GM18517 (cell line): ENCODE data around the gene AK8.

ENCODE experiments used
- ATAC-seq: cut with Tn5 transposase; IDR thresholded peaks from one replicate; pipeline ENCODE4 v1.9.1; 2021; ENCODE audit warnings: mild to moderate bottlenecking, moderate library complexity; ENCODE audit not compliant: unreplicated experiment

AK8 gene

DNA sequence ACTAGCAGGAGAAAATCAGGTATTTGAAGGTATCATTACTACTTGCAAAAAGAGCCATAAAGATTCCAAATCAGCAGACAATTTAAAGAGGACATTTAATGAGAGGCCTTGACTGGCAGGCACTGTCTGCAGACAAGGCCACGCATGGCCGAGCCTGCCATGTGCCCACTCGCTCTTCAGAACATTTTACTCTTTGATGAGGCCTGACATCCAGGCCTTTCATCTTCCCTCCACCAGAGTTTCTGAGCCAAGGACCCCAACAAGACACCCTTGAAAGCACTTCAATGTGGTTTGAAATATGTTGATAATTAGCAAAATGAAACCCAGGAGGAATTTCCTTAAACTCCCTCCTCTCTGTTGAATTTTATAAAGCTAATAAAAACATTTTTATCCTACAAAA lies 16.4 kb downstream of the AK8 start:
- no peak for ATAC-seq

DNA sequence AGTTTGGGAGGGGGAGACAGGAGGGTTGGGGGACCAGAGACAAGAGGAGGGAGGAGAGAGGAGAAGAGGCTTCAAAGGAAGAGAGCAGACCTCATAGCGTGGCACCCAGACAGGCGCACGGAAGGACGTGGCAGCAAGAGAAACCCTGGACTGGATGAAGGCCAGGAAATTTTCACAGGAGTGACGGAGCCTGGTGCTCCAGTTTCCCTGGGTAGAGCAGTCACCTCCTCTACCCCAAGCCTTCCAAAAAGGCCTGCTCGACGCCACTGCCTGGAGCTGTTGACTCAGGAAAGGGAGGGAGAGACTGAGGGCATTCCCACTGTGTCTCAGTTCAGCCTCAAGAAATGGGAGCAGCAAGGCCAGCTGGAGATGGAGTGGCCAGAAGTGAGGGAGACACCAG lies 19.3 kb downstream of the AK8 start:
- no peak for ATAC-seq

DNA sequence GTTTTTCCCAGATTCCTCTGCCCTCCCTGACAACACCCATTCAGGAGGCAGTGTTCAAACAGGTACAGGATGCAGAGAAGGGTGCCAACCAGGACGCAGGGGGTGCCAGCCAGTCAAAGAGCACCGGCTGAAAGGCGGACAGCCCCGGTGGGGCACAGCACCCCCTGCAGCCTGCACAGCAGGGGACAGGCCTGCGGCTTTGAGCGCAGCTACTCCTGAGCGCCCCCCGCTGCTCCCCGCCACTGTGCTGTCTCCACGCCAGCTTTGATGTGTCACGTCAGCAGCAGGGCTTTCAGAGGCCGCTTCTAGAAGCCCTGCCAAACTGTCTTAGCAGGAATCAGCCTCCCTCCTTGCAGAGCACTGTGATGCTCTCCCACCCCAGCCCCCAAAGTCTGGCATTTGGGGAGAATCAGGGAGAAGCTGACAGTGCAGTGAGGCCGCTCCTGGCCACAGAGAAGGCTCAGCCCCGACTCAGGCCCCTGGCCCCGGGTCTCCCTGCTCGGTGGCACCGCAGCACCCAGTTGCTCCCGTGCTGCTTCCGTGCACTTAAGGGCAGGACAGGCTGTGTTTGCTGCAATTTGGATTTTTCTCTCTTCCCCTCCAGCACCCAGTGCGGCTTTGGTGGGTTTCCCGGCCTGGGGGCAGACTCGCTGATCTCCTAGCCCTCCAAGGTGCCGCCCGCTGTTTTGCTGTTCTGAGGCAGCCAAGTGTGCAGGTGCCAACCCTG lies 20.3 kb downstream of the AK8 start:
- no peak for ATAC-seq

DNA sequence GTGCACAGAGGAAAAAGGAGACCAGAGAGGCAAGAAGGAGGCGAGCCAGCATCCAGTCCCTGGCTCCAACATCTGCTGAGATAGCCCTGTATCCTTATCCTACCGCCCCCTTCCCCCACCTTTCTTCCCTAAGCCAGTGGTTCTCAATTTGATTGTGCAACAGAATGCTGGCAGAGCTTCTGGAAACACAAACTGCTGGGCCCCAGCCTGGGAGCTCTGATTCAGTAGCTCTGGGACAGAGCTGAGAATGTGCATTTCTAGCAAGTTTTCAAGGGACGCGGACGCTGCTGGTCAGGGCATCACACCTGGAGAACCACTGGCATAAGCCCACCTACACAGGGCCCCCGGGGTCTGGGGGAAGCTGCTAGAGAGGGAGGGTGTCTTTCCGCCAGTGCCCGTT lies 21.1 kb downstream of the AK8 start:
- no peak for ATAC-seq

DNA sequence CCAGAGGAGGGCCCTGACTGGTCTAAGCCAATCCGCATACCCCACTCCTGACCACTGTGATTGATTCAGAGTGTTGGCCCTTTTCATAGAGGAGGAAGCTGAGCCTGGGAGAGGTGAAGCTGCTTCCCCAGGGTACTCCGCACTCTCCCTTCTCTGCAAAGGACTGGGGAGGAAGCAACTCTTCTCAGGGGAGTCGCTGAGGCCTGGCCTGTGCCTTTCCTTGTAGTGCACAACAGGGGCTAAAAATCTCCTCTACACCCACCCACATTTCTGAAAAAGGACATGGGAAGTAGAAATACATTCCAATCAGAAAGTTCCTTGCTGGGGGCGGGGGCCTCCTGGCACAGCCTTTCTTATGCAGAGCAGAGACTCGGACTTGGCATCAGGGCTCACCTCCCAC lies 22.2 kb downstream of the AK8 start:
- ATAC-seq, result no peak

DNA sequence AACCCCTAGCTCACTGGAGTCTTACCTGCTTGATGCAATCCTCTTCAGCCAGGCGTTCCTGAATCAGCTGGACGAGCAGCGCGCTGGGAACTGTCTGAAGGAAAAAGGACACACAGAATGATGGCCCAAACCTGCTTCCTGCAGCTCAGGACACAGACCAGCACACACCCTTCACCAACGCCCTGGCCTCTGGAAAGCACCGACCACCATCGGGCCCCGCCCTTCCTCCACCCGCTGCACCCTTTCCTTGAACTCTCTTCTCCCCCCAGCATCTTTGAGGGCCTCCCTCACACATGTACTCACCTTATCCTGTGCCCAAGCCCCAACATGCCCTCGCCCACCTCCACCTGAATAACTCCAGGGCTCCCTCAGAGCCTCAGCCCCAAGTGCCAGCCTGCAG lies 23.3 kb downstream of the AK8 start:
- ATAC-seq, result no peak

DNA sequence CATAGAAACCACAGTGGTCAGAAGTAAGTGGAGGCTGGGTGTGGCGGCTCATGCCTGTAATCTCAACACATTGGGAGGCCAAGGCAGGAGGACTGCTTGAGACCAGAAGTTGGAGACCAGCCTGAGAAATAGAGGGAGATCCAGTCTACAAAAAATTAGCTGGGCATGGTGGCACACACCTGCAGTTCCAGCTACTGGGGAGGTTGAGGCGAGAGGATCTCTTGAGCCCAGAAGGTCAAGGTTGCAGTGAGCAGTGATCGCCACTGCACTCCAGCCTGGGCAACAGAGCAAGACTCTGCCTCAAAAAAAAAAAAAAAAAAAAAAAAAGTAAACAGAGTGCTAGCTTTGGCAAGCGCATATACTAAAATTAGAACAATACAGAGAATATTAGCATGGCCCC lies 24.6 kb downstream of the AK8 start:
- no peak for ATAC-seq

DNA sequence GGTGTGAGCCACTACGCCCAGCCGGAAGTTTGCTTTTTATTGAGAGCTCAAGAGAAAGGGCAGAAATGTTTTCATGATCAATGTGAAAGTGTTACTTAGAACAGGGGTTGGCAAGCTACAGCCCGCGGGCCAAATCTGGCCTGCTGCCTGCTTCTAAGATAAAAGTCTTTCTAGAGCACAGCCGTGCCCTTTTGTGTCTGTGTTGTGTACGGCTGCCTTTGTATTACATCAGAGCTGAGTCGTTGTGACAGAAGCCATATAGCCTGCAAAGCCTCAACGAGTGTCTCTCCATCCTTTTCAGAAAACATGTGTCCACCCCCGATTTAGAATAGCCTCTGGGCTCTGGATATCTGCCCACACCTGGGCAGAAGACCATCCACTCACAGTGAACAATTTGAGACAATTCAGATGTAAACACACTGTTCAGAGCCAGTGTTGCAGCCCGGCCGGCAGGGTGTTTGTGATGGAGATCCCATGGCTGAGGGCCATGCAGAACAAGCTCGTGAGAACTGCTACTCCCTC lies 28.8 kb downstream of the AK8 start:
- no peak for ATAC-seq

DNA sequence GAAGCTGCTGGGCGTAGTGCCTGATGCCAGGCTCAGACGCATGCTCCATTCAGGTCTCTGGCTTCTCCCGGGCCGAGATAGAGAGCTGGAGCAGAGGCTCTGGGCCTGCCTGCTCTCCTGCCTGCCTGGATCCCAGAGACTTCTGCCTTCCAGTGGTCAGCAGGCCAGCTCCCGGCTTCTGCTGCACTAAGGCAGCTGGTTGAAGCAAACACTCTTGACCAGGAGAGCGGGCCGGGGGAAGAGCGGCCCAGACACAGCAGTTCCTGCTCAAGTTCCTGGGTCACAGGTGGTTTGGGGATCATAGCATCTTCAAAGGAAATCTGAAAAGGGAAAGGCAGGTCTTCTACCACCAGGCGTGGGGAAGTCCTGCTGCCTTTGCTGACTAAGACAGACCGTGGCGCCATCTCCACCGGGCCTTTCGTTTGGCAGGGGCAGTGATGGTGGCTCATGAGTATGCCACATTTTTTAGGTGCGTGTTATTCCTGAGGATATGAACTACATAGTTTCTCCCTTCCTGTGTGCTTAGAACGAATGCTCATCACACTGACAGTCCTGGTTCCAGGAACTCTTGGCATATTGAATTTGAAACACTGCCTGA lies 31.1 kb downstream of the AK8 start:
- no peak for ATAC-seq

DNA sequence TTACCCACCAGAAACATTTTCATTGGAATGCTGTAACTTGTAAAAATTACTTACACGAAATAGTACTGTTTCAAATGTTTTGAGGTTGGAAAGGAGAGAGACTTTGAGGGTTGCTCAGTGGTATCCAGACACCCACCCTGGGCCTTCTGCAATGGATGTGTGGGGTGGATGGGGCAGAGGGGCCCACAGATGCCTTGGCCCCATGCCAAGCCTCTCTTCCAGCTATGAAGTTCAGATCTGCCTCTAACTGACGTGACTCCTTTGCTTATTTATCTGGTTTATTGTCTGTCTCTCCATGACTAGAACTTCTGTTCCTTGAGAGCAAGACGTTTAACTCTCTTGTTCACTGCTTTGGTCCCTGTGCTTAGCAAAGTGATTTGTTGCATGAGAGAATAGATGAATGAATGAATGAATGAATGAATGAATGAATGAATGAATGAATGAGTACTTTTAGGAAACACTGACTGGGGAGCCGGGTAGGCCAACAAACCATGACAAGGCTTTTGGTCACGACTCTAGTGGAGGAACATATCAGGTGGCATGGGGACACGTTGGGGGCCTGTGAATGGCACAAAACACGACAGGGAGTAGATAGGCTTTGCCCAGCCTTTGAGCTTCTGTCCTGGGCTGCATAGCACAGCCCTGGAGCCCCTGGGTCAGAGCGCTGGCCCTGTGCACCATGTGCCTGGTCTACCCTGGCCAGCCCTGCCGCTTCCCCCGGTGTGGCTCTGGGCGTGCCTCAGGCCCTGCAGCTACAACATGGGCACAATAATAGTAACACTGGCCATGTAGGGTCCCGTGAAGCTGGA lies 31.8 kb downstream of the AK8 start:
- ATAC-seq, result no peak

DNA sequence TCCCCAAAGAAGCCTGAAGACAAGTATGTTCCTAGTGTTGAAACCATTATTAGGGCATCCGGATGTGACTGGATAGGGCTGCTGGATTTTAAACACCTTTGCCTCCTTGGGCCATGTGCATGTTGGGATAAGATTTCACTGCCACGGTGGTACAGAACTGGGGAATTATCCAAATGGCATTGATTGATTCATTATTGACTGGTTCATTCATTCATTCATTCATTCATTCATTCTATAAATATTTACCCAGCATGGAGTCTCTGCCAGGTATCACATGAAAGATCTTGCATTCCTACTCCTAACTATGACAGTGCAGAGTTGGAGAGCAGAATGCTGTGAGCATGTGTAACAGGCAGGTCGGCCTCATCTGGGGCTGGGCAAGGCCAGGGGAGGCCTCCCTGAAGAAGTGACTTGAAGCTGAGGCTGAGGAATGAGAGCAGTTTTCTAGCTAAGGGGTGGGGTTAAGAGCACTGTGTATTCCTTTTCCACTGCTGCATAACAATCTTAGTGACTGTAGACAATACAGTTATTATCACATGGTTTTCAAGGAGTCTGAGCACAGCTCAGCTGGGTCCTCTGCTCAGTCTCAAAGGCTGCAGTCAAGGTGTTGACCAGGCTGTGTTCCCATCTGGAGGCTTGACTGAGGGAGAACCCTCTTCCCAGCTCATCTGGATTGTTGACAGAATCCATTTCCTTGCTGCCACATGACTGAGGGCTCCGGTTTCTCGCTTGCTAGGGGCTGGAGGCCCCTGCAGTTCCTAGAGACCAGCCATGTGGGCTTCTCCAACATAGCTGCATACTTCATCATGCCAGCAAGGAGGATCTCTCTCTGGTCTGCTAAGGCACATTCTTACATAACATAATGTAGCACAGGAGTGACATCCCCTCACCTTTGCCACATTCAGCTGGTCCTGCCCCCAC lies 35.7 kb downstream of the AK8 start:
- no peak for ATAC-seq

DNA sequence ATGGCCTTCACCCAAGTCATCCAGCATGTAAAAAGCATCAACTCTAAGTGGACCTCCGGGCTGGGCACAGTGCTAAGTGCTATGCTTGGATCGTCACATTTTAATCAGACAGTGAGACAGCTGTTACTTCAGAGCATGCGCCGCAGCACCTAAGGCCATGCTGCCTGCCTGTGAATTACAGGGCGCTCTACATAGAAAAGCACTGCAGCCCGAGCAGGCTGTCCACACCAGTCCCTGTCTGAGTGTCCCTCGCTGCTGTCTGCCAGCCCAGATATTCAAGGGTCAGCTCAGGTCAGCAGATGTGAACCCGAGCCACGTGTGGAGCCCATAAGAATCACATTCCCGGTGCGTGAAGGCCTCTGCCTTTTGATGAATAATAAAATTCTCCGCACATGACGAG lies 37.1 kb downstream of the AK8 start:
- no peak for ATAC-seq

DNA sequence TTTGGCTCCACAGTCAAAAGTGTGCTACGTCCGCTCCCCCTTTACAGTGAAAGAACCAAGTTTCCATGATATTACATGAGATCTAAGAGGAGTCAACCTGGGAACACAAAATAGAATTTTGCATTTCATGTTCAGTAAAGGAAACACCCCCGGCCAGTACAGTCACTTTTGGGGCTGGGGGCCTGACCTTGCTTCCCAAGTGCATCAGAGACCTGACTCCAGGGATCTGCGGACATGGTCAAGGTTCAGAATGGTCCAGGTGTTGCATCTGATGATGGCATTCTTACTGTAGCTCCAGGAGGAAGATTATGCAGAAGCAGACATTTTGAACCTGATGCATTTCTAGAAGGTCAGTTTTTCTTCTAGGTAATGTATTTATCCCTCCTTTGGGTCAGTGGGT lies 39.8 kb downstream of the AK8 start:
- ATAC-seq, result no peak

DNA sequence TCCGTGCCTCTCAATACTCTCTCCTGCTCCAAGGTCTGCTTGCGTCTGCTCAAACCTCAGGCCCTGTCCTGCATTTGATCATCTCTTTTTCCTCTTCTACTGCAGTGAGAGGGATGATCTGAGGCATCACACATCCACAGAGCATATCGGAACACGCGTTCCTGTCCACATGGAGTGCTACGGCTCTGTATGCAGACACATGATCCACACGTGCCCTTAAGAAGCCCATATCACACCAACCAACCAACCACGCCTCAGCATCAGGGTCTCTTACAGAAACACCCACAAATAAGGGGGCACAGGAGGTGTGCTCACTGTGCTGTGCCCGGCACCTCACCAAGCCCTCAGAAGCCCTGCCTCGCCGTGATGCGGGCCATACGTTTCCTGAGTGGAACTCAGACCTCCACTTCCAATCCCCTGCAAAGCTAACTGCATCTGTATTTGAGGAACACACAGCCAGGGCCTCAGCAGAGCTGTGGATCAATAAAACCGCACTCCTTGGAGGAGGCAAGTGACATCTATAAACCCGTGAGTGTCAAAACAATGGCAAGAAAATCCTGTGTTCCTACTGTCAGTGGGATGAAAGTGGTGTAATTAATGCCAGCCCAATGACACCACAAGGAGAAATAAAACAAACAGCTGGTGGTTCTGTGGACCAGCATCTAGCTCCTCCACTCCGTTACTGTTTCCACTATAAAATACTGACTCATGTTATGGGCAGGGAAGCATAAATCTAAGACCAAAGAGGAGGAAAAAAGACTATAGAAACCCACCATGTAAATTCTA lies 40.4 kb downstream of the AK8 start:
- no peak for ATAC-seq

DNA sequence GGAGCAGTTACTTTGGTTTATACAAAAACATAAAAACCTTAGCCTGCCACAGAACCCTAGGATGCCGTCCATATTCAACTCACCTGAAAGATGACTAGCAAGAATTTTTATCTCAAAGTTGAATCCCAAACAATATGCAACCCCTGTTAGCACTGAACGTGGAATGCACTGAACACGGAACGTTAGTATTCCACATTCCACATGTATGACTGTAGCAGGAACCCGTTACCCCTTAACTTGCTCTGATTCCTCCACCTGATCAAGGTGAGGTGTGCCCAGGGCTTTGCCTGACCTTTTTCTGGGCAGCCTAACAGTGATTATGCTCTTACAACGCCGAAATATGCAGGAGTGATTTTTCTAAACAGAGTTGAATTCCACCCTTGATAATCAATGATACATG lies 43.7 kb downstream of the AK8 start:
- ATAC-seq, result no peak

DNA sequence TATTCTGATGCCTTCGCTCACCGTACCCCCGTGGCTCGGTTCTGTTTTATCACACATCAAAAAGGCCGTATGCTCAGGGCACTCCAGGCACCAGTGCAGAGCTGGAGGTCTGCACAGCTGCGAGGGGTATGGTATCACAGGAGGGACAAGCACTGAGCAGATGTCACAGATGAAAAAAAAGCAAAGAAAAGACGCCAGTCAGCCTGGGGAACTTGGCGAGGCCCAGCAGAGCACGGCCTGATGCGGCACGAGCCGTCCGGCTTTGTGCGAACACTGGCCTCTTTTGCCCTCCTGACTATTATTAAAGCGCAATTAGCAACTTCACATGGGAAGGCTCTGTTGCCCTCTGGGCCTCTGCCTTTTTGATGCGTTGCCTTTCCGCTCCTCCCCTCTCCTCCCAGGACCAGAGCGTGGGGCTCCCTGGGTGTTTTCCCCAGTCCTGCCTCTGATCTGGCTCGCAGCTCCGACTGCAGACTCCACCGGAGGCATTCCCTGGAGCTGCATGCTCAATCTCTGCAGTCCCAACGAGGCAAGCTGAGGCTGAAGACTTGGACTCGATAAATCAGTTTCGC lies 44.4 kb downstream of the AK8 start:
- no peak for ATAC-seq

DNA sequence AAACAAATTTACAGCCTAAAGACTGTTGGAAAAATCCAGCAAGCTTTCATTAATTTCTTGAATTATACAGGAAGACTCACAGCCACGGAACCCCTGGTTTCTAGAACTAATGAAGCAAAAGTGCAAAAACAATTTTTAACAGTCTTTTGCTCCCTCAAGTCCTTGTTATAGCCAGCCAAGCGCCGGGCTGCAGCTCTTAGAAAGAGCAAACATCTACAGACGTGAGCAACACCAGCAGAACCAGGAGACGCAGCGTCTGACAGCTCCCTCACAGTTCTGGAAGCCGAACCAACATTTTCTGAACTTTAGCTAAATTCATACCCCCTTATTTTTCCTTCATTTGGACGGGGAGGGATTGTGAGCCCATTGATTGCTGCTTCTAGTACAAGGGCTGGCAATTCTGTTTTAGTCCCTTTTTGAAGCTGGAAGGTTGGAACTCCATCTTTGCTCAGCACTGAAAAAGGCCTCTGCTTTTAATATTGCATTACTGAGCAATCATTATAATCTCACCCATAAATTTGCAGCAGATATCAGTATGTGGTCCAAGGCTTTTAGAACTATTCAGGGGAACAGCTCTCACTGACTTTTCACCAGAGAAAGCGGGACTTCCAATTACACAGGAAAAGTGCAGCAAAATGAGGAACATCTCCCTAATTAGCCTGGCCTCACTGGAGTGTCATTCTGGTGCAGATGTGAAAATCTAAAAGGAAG lies 45.8 kb downstream of the AK8 start:
- no peak for ATAC-seq

DNA sequence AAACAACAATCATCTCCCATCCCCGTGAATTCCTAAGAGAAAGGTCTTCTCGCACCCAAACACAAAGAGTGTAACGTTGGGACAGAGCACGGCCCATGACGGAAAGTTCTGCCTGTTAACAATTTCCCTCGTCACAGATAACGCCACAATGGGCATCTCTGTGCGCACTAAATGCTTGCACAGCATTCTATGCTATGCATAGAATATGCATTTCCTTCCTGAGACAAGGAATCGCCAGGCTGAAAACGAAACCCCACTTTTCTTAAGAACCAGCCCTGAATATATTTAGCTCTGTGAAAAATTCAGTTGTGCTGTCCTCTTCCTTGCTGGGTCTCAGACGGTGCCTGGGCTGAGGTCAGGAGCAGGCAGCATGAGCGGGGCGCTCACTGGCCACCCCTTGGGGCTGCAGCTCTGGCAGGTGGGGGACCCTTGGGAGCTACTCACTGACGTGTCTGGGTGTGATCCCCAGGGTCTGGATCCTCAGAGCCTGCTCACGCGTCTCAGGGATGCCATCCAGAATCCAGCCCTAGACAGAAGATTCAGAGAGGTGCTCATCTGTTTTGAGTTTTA lies 49.8 kb downstream of the AK8 start:
- no peak for ATAC-seq

DNA sequence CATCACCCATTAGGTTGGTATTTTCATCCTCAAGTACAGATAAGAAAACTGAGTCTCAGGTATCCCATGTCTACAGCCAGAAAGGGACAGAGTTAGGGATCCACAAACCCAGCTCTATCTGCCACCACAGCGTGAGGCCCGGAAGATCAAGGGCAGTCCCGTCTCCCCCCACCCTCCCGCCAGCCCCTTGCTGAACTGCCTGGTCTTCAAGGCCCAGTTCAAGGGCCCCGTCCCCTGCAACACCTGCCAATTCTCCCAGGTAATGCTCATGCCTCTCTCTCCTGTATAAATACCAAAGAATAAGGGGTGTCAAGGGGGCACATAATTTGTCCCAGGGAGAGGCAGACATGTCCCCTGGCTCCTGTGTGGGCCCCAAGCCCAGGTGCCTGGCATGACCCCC lies 50.7 kb downstream of the AK8 start:
- no peak for ATAC-seq
